ENCODE measurements around the gene SEMA7A. TPM values are rescaled to one million over a fixed set of nuclear protein-coding genes. Genes with fewer than 3 reads are reported as not detected.

Gene SEMA7A
- total and polyA plus RNA-seq, 8 donors, result 4.5 to 7.8 (median 5.9) TPM

- H3K4me1 ChIP-seq, result peaks cover 5 to 28% of the 10 kb centered on the region in 2 donors
- intact Hi-C loops (cut with DNase I), result no loop called here
- no peaks in the 10 kb centered on the region for H3K9me3 ChIP-seq
- no peak for DNase-seq
- peaks cover 0 to 9% of the 10 kb centered on the region in 2 donors for H3K36me3 ChIP-seq
- TF ChIP-seq, protein P1, sequence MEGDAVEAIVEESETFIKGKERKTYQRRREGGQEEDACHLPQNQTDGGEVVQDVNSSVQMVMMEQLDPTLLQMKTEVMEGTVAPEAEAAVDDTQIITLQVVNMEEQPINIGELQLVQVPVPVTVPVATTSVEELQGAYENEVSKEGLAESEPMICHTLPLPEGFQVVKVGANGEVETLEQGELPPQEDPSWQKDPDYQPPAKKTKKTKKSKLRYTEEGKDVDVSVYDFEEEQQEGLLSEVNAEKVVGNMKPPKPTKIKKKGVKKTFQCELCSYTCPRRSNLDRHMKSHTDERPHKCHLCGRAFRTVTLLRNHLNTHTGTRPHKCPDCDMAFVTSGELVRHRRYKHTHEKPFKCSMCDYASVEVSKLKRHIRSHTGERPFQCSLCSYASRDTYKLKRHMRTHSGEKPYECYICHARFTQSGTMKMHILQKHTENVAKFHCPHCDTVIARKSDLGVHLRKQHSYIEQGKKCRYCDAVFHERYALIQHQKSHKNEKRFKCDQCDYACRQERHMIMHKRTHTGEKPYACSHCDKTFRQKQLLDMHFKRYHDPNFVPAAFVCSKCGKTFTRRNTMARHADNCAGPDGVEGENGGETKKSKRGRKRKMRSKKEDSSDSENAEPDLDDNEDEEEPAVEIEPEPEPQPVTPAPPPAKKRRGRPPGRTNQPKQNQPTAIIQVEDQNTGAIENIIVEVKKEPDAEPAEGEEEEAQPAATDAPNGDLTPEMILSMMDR (IDR thresholded peaks at IDR 0.05), result no peak
- no peak overlapping the region for H3K4me3 ChIP-seq
- H3K27ac ChIP-seq, result no peak overlapping the region
- ATAC-seq, result no peak
- no peaks in the 10 kb centered on the region for H3K27me3 ChIP-seq
Measured at GRCh38 chr15:74406517-74406916, 27.2 kb downstream of the SEMA7A start.

DNA sequence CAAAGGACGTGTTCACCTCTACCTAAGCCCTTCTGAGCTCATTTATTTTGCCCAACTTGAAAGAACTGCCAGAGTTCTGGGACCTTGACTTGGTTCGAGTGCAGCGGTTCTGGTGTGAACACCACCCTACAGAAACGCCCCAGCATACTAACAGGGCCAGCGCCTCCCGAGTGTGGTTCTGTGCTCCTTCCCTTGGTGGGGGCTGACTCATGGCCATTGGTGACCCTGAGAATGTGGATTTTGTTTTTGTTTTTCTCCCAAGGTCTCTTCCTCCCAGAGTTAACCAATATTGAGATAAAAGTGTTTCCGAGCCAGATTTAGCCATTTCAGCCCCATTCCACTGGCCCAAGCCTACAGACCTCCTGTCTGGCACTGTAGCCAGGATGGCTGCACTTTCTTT, 27.9 kb downstream of the SEMA7A start:
- Histone ChIP-seq H3K36me3 (peaks cover 0 to 9% of the 10 kb centered on the region in 2 donors), H3K27ac (no peak overlapping the region), H3K4me3 (no peak overlapping the region), H3K4me1 (peaks cover 5 to 28% of the 10 kb centered on the region in 2 donors), H3K9me3 (no peaks in the 10 kb centered on the region), H3K27me3 (no peaks in the 10 kb centered on the region)
- TF ChIP-seq, protein P1 (IDR thresholded peaks at IDR 0.05), result no peak
- ATAC-seq (no peak), DNase-seq (no peak)
- intact Hi-C loops (cut with DNase I), result no loop called here

- H3K36me3 ChIP-seq, result no peaks in the 10 kb centered on the region
- no peaks in the 10 kb centered on the region for H3K9me3 ChIP-seq
- TF ChIP-seq, protein P1 (IDR thresholded peaks at IDR 0.05), result no peak
- DNase-seq (no peak), ATAC-seq (no peak)
- H3K27ac ChIP-seq, result peak overlapping the region in 1 of 2 donors; percentile 72
- H3K4me1 ChIP-seq, result peaks cover 5 to 37% of the 10 kb centered on the region in 2 donors
- H3K4me3 ChIP-seq, result no peak overlapping the region
- intact Hi-C loops (cut with DNase I), result no loop called here
- peaks cover 0 to 8% of the 10 kb centered on the region in 2 donors for H3K27me3 ChIP-seq
Measured at GRCh38 chr15:74403991-74404563, 29.7 kb downstream of the SEMA7A start.

GRCh38 chr15:74403588-74403919, 30.2 kb downstream of the SEMA7A start:
- DNase-seq (no peak), ATAC-seq (no peak)
- intact Hi-C loops (cut with DNase I), result no loop called here
- H3K27me3 ChIP-seq, result peaks cover 0 to 8% of the 10 kb centered on the region in 2 donors
- H3K36me3 ChIP-seq, result no peaks in the 10 kb centered on the region
- H3K9me3 ChIP-seq, result no peaks in the 10 kb centered on the region
- H3K4me3 ChIP-seq, result no peak overlapping the region
- TF ChIP-seq, protein P1 (IDR thresholded peaks at IDR 0.05), result no peak
- H3K27ac ChIP-seq, result peak overlapping the region in 1 of 2 donors; percentile 72
- peaks cover 5 to 37% of the 10 kb centered on the region in 2 donors for H3K4me1 ChIP-seq

- H3K36me3 ChIP-seq, result no peaks in the 10 kb centered on the region
- ATAC-seq (no peak), DNase-seq (peak in 1 of 4 donors; percentile 85)
- no peaks in the 10 kb centered on the region for H3K9me3 ChIP-seq
- H3K27me3 ChIP-seq, result peaks cover 0 to 8% of the 10 kb centered on the region in 2 donors
- H3K4me3 ChIP-seq, result no peak overlapping the region
- TF ChIP-seq, protein P1 (IDR thresholded peaks at IDR 0.05), result no peak
- H3K27ac ChIP-seq, result peak overlapping the region in 1 of 2 donors; percentile 72
- peaks cover 5 to 37% of the 10 kb centered on the region in 2 donors for H3K4me1 ChIP-seq
- intact Hi-C loops (cut with DNase I), result no loop called here
Measured at GRCh38 chr15:74402873-74403587, 30.7 kb downstream of the SEMA7A start.
